LNCaP clone FGC (cell line): ENCODE results near the gene ADGRA1.

Experiments used
- DNase-seq: peaks from one replicate; pipeline ENCODE4 v3.0.0-alpha.2; 2011; ENCODE audit warnings: low read depth
- H3K4me3 ChIP-seq: 2 replicates; pipeline ENCODE4 v1.5.1; 2011; ENCODE audit warnings: mild to moderate bottlenecking, low read depth, low read length, control low read depth
- TF ChIP-seq, protein P1 (sequence below): IDR thresholded peaks from 2 replicates; pipeline ENCODE4 v1.5.1; 2012; ENCODE audit warnings: mild to moderate bottlenecking; ENCODE audit not compliant: control insufficient read depth, insufficient read depth; ENCODE audit errors: extremely low read depth

Gene ADGRA1

DNA sequence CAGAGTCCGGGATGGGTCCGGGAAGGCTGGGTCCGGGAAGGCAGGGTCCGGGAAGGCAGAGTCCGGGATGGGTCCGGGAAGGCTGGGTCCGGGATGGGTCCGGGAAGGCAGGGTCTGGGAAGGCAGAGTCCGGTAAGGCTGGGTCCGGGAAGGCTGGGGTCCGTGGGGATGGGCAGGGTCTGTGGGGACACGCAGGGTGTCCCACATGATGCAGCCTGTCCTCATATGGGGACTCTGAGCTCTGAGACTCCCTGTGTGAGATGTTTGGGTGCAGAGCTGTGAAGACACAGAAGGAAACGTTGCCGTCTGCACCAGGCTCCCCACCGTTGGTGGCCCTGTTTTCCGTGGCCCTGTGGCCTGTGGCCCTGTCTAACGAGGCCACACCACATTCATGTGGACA is 45.7 kb upstream of the ADGRA1 start:
- DNase-seq = no peak
- TF ChIP-seq, protein P1, sequence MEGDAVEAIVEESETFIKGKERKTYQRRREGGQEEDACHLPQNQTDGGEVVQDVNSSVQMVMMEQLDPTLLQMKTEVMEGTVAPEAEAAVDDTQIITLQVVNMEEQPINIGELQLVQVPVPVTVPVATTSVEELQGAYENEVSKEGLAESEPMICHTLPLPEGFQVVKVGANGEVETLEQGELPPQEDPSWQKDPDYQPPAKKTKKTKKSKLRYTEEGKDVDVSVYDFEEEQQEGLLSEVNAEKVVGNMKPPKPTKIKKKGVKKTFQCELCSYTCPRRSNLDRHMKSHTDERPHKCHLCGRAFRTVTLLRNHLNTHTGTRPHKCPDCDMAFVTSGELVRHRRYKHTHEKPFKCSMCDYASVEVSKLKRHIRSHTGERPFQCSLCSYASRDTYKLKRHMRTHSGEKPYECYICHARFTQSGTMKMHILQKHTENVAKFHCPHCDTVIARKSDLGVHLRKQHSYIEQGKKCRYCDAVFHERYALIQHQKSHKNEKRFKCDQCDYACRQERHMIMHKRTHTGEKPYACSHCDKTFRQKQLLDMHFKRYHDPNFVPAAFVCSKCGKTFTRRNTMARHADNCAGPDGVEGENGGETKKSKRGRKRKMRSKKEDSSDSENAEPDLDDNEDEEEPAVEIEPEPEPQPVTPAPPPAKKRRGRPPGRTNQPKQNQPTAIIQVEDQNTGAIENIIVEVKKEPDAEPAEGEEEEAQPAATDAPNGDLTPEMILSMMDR = no peak

DNA sequence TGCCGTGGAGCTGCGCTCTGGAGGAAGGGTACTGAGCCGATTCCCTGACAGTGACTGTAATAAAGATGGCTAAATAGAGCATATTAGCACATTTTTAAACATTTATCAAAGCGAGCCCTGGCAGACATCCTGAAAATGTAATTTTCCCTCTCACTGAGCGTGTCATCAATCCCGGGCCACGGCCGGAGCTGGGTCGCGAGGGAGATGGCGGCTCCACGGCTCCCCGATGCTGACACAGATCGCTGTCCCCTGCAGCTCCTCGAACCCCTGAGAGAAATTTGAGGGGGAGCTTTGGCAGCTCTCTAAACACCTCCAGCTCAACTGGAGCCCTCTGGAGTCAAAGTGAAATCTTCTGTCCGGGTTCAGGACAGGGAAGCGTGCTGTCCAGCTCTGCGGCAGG is 44.9 kb upstream of the ADGRA1 start:
- TF ChIP-seq, protein P1 = no peak
- no peak for DNase-seq
- H3K4me3 ChIP-seq = no peak overlapping the region

More for the DNA sequence above, 45.7 kb upstream of the ADGRA1 start:
- H3K4me3 ChIP-seq = no peak overlapping the region

DNA sequence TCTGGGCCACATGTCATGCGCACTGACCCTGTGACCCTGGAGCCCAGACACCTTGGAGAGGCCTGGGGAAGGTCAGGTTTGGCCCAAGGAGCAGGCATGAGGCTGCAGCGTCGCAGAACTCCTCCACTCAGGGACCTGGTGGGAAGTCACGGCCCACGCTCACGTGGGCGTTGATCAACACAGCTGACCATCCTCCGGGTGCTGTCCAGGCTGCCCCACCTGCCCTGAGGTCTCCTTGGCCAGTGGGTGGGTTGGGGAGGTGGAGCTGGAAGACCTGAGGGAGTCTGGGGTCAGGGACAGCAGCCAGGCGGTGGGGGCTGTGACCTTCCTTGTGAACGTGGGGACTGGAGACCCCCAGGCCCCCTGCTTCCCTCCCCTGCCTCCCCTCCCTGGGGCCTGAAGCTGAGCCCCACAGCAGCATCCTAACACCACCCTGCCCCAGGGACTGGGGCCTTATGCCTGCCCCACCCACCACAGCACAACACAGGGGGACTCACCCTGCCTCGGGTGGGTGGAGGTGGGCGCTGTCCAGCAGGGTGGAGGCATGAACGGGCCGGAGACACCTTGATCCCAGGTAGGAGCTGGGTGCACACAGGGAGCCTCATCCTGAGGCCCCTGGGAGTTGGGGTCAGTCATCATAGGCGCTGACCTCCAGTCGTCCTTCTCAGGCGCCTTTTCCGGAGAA is 44.0 kb upstream of the ADGRA1 start:
- TF ChIP-seq, protein P1 = no peak
- no peak for DNase-seq
- H3K4me3 ChIP-seq = no peak overlapping the region

DNA sequence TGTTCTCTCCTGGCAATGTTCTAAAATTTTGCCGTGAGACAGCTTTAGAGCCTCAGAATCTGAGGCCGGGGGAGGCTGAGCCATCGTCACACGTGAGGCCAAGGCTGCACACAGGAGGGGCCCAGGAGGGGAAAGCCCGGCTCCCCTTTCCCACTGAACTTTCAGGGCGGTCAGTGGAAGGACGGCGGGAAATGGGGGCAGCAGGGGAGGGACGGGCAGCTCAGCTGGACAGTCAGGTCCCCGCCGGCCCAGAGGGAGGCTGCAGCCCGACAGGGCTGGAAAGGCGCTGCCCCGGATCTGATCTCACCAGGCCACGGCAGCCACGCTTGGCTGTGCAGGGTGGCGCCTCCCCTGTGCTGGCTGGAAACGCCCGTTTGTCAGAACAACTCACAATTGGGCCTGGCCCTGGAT is 43.3 kb upstream of the ADGRA1 start:
- TF ChIP-seq, protein P1 = no peak
- no peak overlapping the region for H3K4me3 ChIP-seq
- DNase-seq = no peak

GRCh38 chr10:133045556-133046389 is 42.0 kb upstream of the ADGRA1 start:
- TF ChIP-seq, protein P1 = no peak
- no peak overlapping the region for H3K4me3 ChIP-seq
- no peak for DNase-seq

GRCh38 chr10:133046390-133046765 is 41.3 kb upstream of the ADGRA1 start:
- DNase-seq = no peak
- TF ChIP-seq, protein P1 = no peak
- no peak overlapping the region for H3K4me3 ChIP-seq
